Vagina (tissue), 2 donors: ENCODE data around the gene IL36G. TPM values are rescaled to one million over a fixed set of nuclear protein-coding genes. Genes with fewer than 3 reads are reported as not detected.

ENCODE experiments used
- DNase-seq, 2 donors: peaks; one replicate each; pipeline ENCODE4 v3.0.0-alpha.2; 2017; ENCODE audit errors: extremely low spot score in 2 of 2
- H3K27ac ChIP-seq: fragments of 200-600 bp; sonication (generic); one replicate; pipeline ENCODE4 v1.5.1; 2019
- H3K27me3 ChIP-seq: fragments of 200-600 bp; sonication (generic); one replicate; pipeline ENCODE4 v1.5.1; 2019
- H3K36me3 ChIP-seq, 2 donors: fragments of 200-600 bp; sonication (generic); one replicate each; pipeline ENCODE4 v1.5.1; 2017 to 2019
- H3K4me1 ChIP-seq: fragments of 200-600 bp; sonication (generic); one replicate; pipeline ENCODE4 v1.5.1; 2019
- H3K4me3 ChIP-seq, 2 donors: fragments of 200-600 bp; sonication (generic); 1 replicate in 1 of 2; 2 replicates in 1 of 2; pipeline ENCODE4 v1.5.1; 2016 to 2019
- H3K9me3 ChIP-seq: fragments of 200-600 bp; sonication (generic); one replicate; pipeline ENCODE4 v1.5.1; 2019
- POLR2A ChIP-seq, 2 donors: fragments of 450-650 bp; IDR thresholded peaks; one replicate each; pipeline ENCODE4 v1.6.1; 2017; ENCODE audit warnings: antibody characterized with exemption in 2 of 2, mild to moderate bottlenecking in 2 of 2, moderate library complexity in 2 of 2
- POLR2AphosphoS5 ChIP-seq, 2 donors: sonication (generic); formaldehyde crosslinking; IDR thresholded peaks; one replicate each; pipeline ENCODE4 v1.9.0; 2017; ENCODE audit warnings: antibody characterized with exemption in 2 of 2, mild to moderate bottlenecking in 2 of 2, low read depth in 1 of 2; ENCODE audit not compliant: insufficient read depth in 1 of 2
- intact Hi-C: fragments of 100-400 bp; cut with DNase I; formaldehyde crosslinking; loops from one replicate; pipeline ENCODE4 v1.15.1; 2023
- total RNA-seq: library from RNA; depleted of rRNA; stranded (reverse); fragments of >200 nt; gene quantifications from one replicate; pipeline ENCODE4 v1.2.3, GENCODE V29; 2016
- TF ChIP-seq, protein P1 (sequence below), 3 experiments: fragments of 450-650 bp in 2 of 3; fragments of 200-600 bp in 1 of 3; sonication (generic) in 1 of 3; IDR thresholded peaks; one replicate each; pipeline ENCODE4 v1.5.1; 2017 to 2019; ENCODE audit warnings: antibody characterized with exemption in 3 of 3, mild to moderate bottlenecking in 2 of 3, moderate library complexity in 2 of 3

IL36G gene
- total RNA-seq, 1 donor from 2014 or later = not detected

DNA sequence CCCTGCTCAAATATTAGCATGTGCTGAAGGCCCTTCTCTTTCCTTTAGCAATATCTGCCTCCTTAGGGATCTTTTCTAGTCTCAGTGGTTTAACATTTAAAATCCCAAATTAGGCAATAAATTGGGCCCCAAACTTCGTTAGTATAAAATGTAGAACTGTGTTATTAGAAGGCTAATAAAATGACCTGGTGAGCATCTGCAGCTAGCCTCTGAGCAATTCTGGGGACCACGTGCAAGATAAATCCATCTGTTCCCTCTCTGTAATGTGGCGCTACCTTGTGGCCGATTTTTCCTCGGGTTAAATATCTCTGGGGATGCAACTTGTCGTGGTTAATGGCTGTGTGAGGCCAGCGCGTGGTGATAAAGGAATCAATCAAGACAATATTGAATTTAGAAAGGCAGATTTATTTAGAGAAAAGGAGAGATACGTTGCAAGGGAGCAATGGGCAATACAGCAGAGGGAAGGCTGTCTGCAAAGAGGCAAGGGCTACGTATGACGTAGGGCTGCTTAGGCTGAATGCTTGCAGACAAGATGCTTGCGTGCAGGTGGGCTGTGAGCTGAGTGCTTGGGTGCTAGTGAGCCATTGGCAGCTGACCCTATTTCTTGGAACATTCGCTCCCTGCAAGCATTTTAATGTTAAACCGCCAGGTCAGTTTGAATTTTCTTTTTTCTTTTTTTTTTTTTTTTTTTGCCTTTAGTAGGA lies 18.5 kb upstream of the IL36G start:
- Histone ChIP-seq H3K4me3 (no peak overlapping the region), H3K4me1 (no peaks in the 10 kb centered on the region), H3K27me3 (no peaks in the 10 kb centered on the region), H3K27ac (no peak overlapping the region), H3K36me3 (no peaks in the 10 kb centered on the region), H3K9me3 (no peaks in the 10 kb centered on the region)
- DNase-seq = no peak
- intact Hi-C loops = no loop called here
- TF ChIP-seq, protein P1, sequence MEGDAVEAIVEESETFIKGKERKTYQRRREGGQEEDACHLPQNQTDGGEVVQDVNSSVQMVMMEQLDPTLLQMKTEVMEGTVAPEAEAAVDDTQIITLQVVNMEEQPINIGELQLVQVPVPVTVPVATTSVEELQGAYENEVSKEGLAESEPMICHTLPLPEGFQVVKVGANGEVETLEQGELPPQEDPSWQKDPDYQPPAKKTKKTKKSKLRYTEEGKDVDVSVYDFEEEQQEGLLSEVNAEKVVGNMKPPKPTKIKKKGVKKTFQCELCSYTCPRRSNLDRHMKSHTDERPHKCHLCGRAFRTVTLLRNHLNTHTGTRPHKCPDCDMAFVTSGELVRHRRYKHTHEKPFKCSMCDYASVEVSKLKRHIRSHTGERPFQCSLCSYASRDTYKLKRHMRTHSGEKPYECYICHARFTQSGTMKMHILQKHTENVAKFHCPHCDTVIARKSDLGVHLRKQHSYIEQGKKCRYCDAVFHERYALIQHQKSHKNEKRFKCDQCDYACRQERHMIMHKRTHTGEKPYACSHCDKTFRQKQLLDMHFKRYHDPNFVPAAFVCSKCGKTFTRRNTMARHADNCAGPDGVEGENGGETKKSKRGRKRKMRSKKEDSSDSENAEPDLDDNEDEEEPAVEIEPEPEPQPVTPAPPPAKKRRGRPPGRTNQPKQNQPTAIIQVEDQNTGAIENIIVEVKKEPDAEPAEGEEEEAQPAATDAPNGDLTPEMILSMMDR (IDR thresholded peaks at IDR 0.05) = no peak
- TF ChIP-seq POLR2AphosphoS5 (IDR thresholded peaks at IDR 0.05; ENCODE audit: insufficient read depth in 1 of 2, low read depth in 1 of 2) = no peak
- no peak for TF ChIP-seq POLR2A (IDR thresholded peaks at IDR 0.05)

DNA sequence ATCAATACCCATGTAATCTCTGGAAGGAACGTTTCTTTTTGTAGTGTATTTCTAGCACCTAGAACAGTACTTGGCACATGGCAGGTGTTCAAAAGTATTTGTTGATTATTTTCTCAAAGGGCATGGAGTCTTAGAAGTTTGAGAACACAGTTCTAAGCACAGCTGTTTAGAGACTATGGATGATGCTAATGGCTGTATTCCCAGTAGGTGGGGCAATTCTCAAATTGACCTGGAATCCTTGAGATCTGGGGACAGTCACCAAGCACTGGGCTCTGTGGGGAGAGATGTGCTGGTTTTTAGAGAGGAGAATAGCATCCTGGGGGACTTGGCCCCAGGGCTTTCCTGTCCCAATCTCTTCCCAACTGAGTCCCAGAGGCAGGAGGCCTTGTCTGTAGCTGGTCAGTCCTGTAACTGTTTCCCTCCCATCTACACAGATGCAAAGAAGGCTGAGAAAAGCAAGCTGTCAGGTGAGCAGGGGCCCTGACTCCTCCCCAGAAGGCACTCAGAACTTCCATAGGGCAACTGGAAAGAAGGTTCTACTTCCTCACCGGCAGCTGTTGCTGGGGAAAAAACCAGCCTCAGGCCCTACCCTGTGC lies 17.5 kb upstream of the IL36G start:
- intact Hi-C loops = no loop called here
- no peak overlapping the region for H3K4me3 ChIP-seq
- TF ChIP-seq POLR2AphosphoS5 (IDR thresholded peaks at IDR 0.05; ENCODE audit: insufficient read depth in 1 of 2, low read depth in 1 of 2) (no peak), POLR2A (IDR thresholded peaks at IDR 0.05) (no peak)
- H3K36me3 ChIP-seq = no peaks in the 10 kb centered on the region
- no peak for DNase-seq
- no peak overlapping the region for H3K27ac ChIP-seq
- H3K27me3 ChIP-seq = no peaks in the 10 kb centered on the region
- H3K9me3 ChIP-seq = no peaks in the 10 kb centered on the region
- H3K4me1 ChIP-seq = no peaks in the 10 kb centered on the region

DNA sequence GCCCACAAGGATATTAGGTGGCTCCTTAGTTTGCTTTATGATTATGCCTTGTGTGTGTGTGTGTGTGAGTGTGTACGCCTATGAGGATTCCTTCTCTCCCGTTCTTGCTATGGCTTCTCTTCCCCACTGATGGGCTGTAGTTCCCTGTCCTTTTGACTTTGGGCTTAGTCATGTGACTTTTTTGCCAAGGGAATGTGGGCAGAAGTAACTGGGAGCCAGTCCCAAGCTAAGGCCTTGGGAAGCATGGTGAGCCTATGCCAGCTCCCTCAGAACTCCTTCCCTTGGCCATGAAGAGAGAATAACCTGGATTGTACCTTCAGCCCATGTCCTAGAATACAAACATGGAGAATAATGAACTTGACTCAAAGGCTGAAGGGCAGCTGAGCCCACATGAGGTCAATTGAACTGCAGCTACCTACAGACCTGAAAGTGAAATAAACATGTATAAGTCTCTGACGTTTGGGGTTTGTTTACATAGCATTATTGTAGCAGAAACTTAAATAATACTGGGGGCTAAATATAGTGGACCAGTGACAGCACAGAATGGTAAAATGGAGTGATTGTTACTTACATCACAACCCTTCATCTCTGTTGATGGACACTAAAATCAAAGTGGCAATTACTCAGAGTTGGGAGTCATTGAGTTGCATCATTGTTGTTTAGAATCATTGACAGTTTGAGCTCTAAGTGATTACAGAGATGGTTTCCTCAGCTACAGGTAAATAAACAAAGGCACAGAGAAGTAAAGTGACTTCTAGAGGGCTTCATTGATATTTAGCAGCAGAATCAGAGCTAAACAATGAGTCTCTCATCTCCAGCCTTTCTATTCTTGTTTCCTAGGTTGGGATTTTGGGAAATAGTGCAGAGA lies 15.3 kb upstream of the IL36G start:
- Histone ChIP-seq H3K4me3 (no peak overlapping the region), H3K9me3 (no peaks in the 10 kb centered on the region), H3K27me3 (no peaks in the 10 kb centered on the region), H3K36me3 (no peaks in the 10 kb centered on the region), H3K27ac (no peak overlapping the region), H3K4me1 (no peaks in the 10 kb centered on the region)
- DNase-seq = no peak
- intact Hi-C loops = no loop called here
- TF ChIP-seq POLR2A (IDR thresholded peaks at IDR 0.05) (no peak), POLR2AphosphoS5 (IDR thresholded peaks at IDR 0.05; ENCODE audit: insufficient read depth in 1 of 2, low read depth in 1 of 2) (no peak)
- TF ChIP-seq, protein P1 (IDR thresholded peaks at IDR 0.05) = no peak

DNA sequence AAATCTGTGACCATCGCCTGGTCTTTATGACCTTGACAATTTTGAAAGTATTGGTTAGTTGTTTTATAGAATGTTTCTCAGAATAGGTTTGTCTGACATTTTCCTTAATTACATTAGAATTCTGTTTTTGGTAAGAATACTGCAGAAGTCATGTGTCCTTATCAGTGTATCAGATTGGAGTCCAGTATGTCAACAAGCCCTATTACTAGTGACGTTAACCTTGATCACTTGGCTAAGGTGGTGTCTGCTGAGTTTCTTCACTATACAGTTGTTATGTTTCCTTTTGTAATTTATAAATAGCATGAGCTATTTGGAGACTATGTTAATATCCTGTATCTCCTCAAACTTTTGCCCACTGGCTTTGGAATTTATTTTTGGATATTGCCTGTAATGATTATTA lies 10.8 kb upstream of the IL36G start:
- H3K27me3 ChIP-seq = no peaks in the 10 kb centered on the region
- no peaks in the 10 kb centered on the region for H3K4me1 ChIP-seq
- intact Hi-C loops = no loop called here
- TF ChIP-seq, protein P1 (IDR thresholded peaks at IDR 0.05) = no peak
- TF ChIP-seq POLR2AphosphoS5 (IDR thresholded peaks at IDR 0.05; ENCODE audit: insufficient read depth in 1 of 2, low read depth in 1 of 2) (no peak), POLR2A (IDR thresholded peaks at IDR 0.05) (no peak)
- H3K36me3 ChIP-seq = no peaks in the 10 kb centered on the region
- no peak for DNase-seq
- H3K27ac ChIP-seq = no peak overlapping the region
- no peak overlapping the region for H3K4me3 ChIP-seq
- no peaks in the 10 kb centered on the region for H3K9me3 ChIP-seq

DNA sequence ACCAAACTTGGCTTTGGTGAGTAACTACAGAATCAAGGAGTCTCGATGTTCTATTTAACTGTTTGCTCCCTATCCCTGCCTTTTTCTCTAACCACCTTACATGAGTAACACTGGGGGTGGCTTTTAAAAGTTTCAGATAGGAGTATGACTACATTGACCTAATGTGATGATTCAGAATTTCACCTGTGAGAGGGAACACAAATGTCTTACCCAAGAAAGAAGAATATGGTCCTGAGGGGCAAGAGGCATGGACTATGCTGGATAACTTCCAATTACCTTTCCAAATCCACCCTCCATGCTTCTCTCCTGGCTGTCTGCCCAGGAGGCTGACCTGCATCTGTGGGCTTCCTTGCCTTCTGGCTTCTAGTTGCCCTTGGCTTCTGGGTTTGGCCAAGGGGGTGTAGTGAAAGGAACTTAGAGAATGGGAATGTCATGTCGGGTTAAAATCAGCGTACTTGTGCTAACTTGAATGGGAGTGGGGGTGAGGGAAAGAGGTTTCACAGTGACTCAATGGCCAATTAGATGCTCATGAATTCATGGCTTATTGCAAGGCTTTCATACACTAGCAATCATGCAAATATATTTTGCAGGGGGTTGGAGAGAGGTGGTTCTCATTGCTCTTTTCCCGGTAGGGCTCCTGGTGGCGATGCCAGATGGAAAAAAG lies 5.3 kb upstream of the IL36G start:
- no peak overlapping the region for H3K27ac ChIP-seq
- no peaks in the 10 kb centered on the region for H3K36me3 ChIP-seq
- intact Hi-C loops = no loop called here
- no peak overlapping the region for H3K4me3 ChIP-seq
- H3K4me1 ChIP-seq = no peaks in the 10 kb centered on the region
- no peaks in the 10 kb centered on the region for H3K27me3 ChIP-seq
- TF ChIP-seq, protein P1 (IDR thresholded peaks at IDR 0.05) = no peak
- TF ChIP-seq POLR2A (IDR thresholded peaks at IDR 0.05) (no peak), POLR2AphosphoS5 (IDR thresholded peaks at IDR 0.05; ENCODE audit: insufficient read depth in 1 of 2, low read depth in 1 of 2) (no peak)
- DNase-seq = no peak
- no peaks in the 10 kb centered on the region for H3K9me3 ChIP-seq
